H1 (cell line): Measurements from ENCODE around the gene MBD1. TPM values are rescaled to one million over a fixed set of nuclear protein-coding genes. Genes with fewer than 3 reads are reported as not detected.

ENCODE experiments used
- PHF8 ChIP-seq: fragments of 200-600 bp; sonication (generic); conservative IDR thresholded peaks from 2 replicates; pipeline ENCODE4 v1.7.1; 2012; ENCODE audit warnings: low read depth, mild to moderate bottlenecking, inconsistent platforms, low read length, moderate library complexity
- POLR2A ChIP-seq, 2 experiments: IDR thresholded peaks; 1 replicate in 1 of 2; 2 replicates in 1 of 2; pipeline ENCODE4 v1.6.1; 2011; ENCODE audit warnings: low read depth in 2 of 2, low read length in 2 of 2, mild to moderate bottlenecking in 2 of 2; ENCODE audit errors: control extremely low read depth in 1 of 2
- SP1 ChIP-seq: IDR thresholded peaks from 2 replicates; pipeline ENCODE4 v1.6.1; 2011; ENCODE audit warnings: low read depth, low read length
- TCF12 ChIP-seq: IDR thresholded peaks from 2 replicates; pipeline ENCODE4 v1.6.1; 2011; ENCODE audit warnings: low read depth, mild to moderate bottlenecking, low read length
- polyA plus RNA-seq, 7 experiments: library from polyadenylated mRNA; depleted of rRNA in 3 of 7; stranded (reverse) in 5 of 7; unstranded in 2 of 7; fragments of >200 nt in 5 of 7; fragments of 200-250 nt in 2 of 7; gene quantifications; 1 replicate in 5 of 7; 2 replicates in 1 of 7; 4 replicates in 1 of 7; pipeline versions ENCODE4 v1.2.1 to v1.2.3, GENCODE V29; 2011 to 2013; ENCODE audit warnings: missing spikeins in 2 of 7, mixed read lengths in 2 of 7
- total RNA-seq: library from RNA; stranded (reverse); fragmentation: NEBNext Ultra II Directional; extraction: Animal tissue kit (Norgen Biotek cat#: 25700); gene quantifications from 2 replicates; pipeline ENCODE4 v1.2.1, GENCODE V29; 2021

MBD1 gene
- total and polyA plus RNA-seq, 2 of the 8 experiments (the other 6 are each of a cell fraction or from before 2014, with no cell fraction given), result 32.2 to 41.6 TPM

DNA sequence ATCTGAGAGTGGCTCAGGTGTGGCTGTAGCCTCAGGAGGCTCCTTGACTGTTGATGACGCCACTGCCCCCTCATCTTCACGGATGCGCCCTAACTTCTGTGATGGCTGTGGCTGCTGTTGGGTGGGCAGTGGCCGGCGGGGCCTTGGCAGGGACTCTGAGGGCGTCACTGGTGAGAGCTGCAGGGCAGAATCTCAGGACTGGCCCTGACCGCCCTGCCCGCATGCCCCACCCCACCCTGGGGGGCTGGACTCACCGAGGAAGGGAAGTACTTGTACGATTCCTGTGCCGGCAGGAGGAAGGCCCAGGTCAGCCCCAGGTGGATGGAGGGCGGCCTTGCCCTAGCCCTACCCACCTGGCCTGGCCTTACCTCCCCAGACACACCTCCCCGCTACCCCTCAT lies 3.7 kb upstream of the MBD1 start (continued):
- TF ChIP-seq PHF8 (no peak), TCF12 (no peak), POLR2A (IDR thresholded peaks at IDR 0.05; ENCODE audit: control extremely low read depth in 1 of 2, low read depth in 2 of 2, low read length in 2 of 2) (no peak), SP1 (no peak)
